ENCODE measurements around the gene KCNJ9.
"Not testable (repeated sequence)": the region's sequence is repeated elsewhere in the genome, so short reads cannot be mapped to it uniquely, and the experiment has no call there.

KCNJ9 gene

GRCh38 chr1:160104486-160104885, 23.1 kb downstream of the KCNJ9 start:
- DNase-seq: no peak

GRCh38 chr1:160105155-160105554, 23.8 kb downstream of the KCNJ9 start:
- DNase-seq: no peak

- DNase-seq: no peak
These were observed 26.2 kb downstream of the KCNJ9 start for GRCh38 chr1:160107512-160107911.

GRCh38 chr1:160108888-160109662, 27.7 kb downstream of the KCNJ9 start:
- DNase-seq: peak; percentile 26 to 48

- no peak for DNase-seq
These were observed 28.3 kb downstream of the KCNJ9 start for GRCh38 chr1:160109686-160110085.

GRCh38 chr1:160111462-160111861, 30.1 kb downstream of the KCNJ9 start:
- not testable (repeated sequence) for DNase-seq

GRCh38 chr1:160112357-160112756, 31.0 kb downstream of the KCNJ9 start:
- DNase-seq: no peak

GRCh38 chr1:160113407-160113806, 32.1 kb downstream of the KCNJ9 start:
- DNase-seq: no peak

GRCh38 chr1:160114085-160114484, 32.7 kb downstream of the KCNJ9 start:
- no peak for DNase-seq

GRCh38 chr1:160115545-160116282, 34.4 kb downstream of the KCNJ9 start, which contains the start of gene ATP1A2:
Gene ATP1A2, plus strand, starts transcription at chr1:160115759. Its CDS starts 103 bp downstream, at chr1:160115862.
- DNase-seq: no peak

GRCh38 chr1:160116283-160117147, 35.2 kb downstream of the KCNJ9 start:
- no peak for DNase-seq

GRCh38 chr1:160117300-160117699, 36.0 kb downstream of the KCNJ9 start:
- DNase-seq: no peak

- DNase-seq: no peak
These were observed 36.4 kb downstream of the KCNJ9 start for GRCh38 chr1:160117709-160118183.

- no peak for DNase-seq
These were observed 37.6 kb downstream of the KCNJ9 start for GRCh38 chr1:160118928-160119327.

GRCh38 chr1:160120797-160121196, 39.5 kb downstream of the KCNJ9 start:
- no peak for DNase-seq

- DNase-seq: no peak
These were observed 40.0 kb downstream of the KCNJ9 start for GRCh38 chr1:160121388-160121787.

GRCh38 chr1:160122978-160123495, 41.7 kb downstream of the KCNJ9 start:
- DNase-seq: no peak

- DNase-seq: no peak
These were observed 42.4 kb downstream of the KCNJ9 start for GRCh38 chr1:160123726-160124125.

GRCh38 chr1:160124705-160125478, 43.6 kb downstream of the KCNJ9 start:
- DNase-seq: no peak

- no peak for DNase-seq
These were observed 44.4 kb downstream of the KCNJ9 start for GRCh38 chr1:160125746-160126145.

- DNase-seq: not testable (repeated sequence)
These were observed 45.0 kb downstream of the KCNJ9 start for GRCh38 chr1:160126342-160126741.

- DNase-seq: no peak
These were observed 46.0 kb downstream of the KCNJ9 start for GRCh38 chr1:160127381-160127780.

Measured in stimulated activated CD4-positive, alpha-beta T cell treated with anti-CD3 and anti-CD28 coated beads, Interleukin-2, amount 100 ng/mL, for 24 hours (primary cell).